Measurements from ENCODE around the gene STK17A. TPM values are rescaled to one million over a fixed set of nuclear protein-coding genes. Genes with fewer than 3 reads are reported as not detected.

STK17A gene
- polyA plus RNA-seq, 3 donors: 2.8 to 14.1 (median 9.5) TPM

DNA sequence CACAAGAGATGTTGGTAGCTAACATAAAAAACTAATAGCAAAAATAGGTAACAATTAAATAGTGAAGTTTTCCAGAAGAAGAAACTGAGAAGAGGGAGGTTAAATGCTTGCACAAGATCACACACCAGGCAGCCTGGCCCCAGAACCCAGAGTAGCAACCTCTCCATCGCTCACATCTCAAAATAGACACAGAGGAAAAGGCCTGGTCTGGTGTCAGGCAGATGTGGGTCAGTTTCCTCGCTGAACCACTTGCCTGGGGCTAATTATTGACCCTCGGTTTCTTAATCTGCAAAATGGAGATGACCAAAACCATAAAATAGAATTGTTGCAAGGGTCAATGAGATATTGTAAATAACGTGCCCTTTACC lies 44.5 kb upstream of the STK17A start:
- Histone ChIP-seq H3K9me3 (replicated peaks in 1 of 2; ENCODE audit: control insufficient read depth in 1 of 2, insufficient read depth in 1 of 2, low read length in 2 of 2) (no peaks in the 10 kb centered on the region), H3K27ac (ENCODE audit: low read depth in 1 of 2, low read length in 2 of 2) (no peak overlapping the region), H2AFZ (ENCODE audit: insufficient read depth, low read depth, low read length, poor library complexity, severe bottlenecking) (no peak overlapping the region), H3K36me3 (replicated peaks in 1 of 2; ENCODE audit: control insufficient read depth in 1 of 2, insufficient read depth in 2 of 2, low read length in 2 of 2) (no peaks in the 10 kb centered on the region), H3K4me3 (replicated peaks in 1 of 3; ENCODE audit: low read depth in 2 of 3, low read length in 3 of 3) (no peak overlapping the region), H3K4me2 (replicated peaks; ENCODE audit: extremely low read depth, low read length, poor library complexity, severe bottlenecking) (no peak overlapping the region), H3K9ac (ENCODE audit: insufficient read depth, low read length, poor library complexity, severe bottlenecking) (no peak overlapping the region), H3K79me2 (ENCODE audit: insufficient read depth, low read length) (no peaks in the 10 kb centered on the region), H3K27me3 (ENCODE audit: control insufficient read depth in 2 of 2, insufficient read depth in 2 of 2, low read length in 2 of 2) (no peaks in the 10 kb centered on the region), H4K20me1 (ENCODE audit: insufficient read depth, low read length) (no peaks in the 10 kb centered on the region), H3K4me1 (ENCODE audit: control insufficient read depth in 1 of 2, insufficient read depth in 2 of 2, low read length in 2 of 2) (no peaks in the 10 kb centered on the region)
- Mint-ChIP-seq H3K4me1 (no peaks in the 10 kb centered on the region), H3K27me3 (ENCODE audit: low read depth in 3 of 3) (peaks cover 4 to 11% (median 6%) of the 10 kb centered on the region in 3 donors), H3K4me3 (no peak overlapping the region), H3K27ac (no peak overlapping the region), H3K36me3 (no peaks in the 10 kb centered on the region), H3K9me3 (no peaks in the 10 kb centered on the region)
- intact Hi-C loops (cut with micrococcal nuclease): no loop called here
- TF ChIP-seq, protein P1, sequence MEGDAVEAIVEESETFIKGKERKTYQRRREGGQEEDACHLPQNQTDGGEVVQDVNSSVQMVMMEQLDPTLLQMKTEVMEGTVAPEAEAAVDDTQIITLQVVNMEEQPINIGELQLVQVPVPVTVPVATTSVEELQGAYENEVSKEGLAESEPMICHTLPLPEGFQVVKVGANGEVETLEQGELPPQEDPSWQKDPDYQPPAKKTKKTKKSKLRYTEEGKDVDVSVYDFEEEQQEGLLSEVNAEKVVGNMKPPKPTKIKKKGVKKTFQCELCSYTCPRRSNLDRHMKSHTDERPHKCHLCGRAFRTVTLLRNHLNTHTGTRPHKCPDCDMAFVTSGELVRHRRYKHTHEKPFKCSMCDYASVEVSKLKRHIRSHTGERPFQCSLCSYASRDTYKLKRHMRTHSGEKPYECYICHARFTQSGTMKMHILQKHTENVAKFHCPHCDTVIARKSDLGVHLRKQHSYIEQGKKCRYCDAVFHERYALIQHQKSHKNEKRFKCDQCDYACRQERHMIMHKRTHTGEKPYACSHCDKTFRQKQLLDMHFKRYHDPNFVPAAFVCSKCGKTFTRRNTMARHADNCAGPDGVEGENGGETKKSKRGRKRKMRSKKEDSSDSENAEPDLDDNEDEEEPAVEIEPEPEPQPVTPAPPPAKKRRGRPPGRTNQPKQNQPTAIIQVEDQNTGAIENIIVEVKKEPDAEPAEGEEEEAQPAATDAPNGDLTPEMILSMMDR (IDR thresholded peaks at IDR 0.05): no peak
- no CpG with 5 or more reads among the region's 4 CpGs for WGBS (ENCODE audit: insufficient coverage)
- DNase-seq: no peak

DNA sequence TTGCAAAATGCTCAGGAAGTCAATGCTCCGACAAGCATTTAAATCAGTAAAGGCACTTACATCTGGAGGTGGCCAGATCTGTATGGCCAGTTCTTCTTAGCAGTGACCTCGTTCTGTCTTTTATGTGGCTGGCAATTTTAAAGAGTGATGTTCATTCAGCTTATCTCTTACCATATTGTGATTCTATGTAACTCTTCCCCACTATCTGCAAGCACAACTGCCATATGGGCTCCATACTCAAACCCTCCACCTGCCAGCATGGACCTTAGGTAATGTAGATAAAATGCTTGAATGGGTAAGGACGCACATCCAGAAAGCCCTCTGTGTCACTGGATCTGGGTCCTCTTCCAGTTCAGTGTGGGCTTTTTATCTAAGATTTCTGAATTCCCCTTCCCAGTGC lies 42.4 kb upstream of the STK17A start:
- no peaks in the 10 kb centered on the region for H3K9me3 ChIP-seq (replicated peaks in 1 of 2; ENCODE audit: control insufficient read depth in 1 of 2, insufficient read depth in 1 of 2, low read length in 2 of 2)
- no peaks in the 10 kb centered on the region for H3K27me3 ChIP-seq (ENCODE audit: control insufficient read depth in 2 of 2, insufficient read depth in 2 of 2, low read length in 2 of 2)
- no peak for DNase-seq
- no peaks in the 10 kb centered on the region for H4K20me1 ChIP-seq (ENCODE audit: insufficient read depth, low read length)
- peaks cover 4 to 5% (median 4%) of the 10 kb centered on the region in 3 donors for H3K27me3 Mint-ChIP-seq (ENCODE audit: low read depth in 3 of 3)
- no peak overlapping the region for H2AFZ ChIP-seq (ENCODE audit: insufficient read depth, low read depth, low read length, poor library complexity, severe bottlenecking)
- intact Hi-C loops (cut with micrococcal nuclease): no loop called here
- 83% methylated on average over 1 of the region's 3 CpGs for WGBS (ENCODE audit: insufficient coverage)
- H3K27ac ChIP-seq (ENCODE audit: low read depth in 1 of 2, low read length in 2 of 2): no peak overlapping the region
- H3K9ac ChIP-seq (ENCODE audit: insufficient read depth, low read length, poor library complexity, severe bottlenecking): no peak overlapping the region
- peak overlapping the region in 1 of 7 donors; percentile 5 for H3K27ac Mint-ChIP-seq
- no peaks in the 10 kb centered on the region for H3K36me3 Mint-ChIP-seq
- H3K79me2 ChIP-seq (ENCODE audit: insufficient read depth, low read length): no peaks in the 10 kb centered on the region
- no peaks in the 10 kb centered on the region for H3K4me1 Mint-ChIP-seq
- peaks cover 0 to 2% (median 0%) of the 10 kb centered on the region in 7 donors for H3K9me3 Mint-ChIP-seq
- no peak overlapping the region for H3K4me3 ChIP-seq (replicated peaks in 1 of 3; ENCODE audit: low read depth in 2 of 3, low read length in 3 of 3)
- TF ChIP-seq, protein P1 (IDR thresholded peaks at IDR 0.05): no peak
- H3K4me1 ChIP-seq (ENCODE audit: control insufficient read depth in 1 of 2, insufficient read depth in 2 of 2, low read length in 2 of 2): no peaks in the 10 kb centered on the region
- no peak overlapping the region for H3K4me3 Mint-ChIP-seq
- no peaks in the 10 kb centered on the region for H3K36me3 ChIP-seq (replicated peaks in 1 of 2; ENCODE audit: control insufficient read depth in 1 of 2, insufficient read depth in 2 of 2, low read length in 2 of 2)
- no peak overlapping the region for H3K4me2 ChIP-seq (replicated peaks; ENCODE audit: extremely low read depth, low read length, poor library complexity, severe bottlenecking)

Data from CD14-positive monocyte (primary cell).